Breast epithelium (tissue), 4 donors: Measurements from ENCODE around the gene TMTC2. TPM values are rescaled to one million over a fixed set of nuclear protein-coding genes. Genes with fewer than 3 reads are reported as not detected.

Experiments
- DNase-seq, 2 donors: peaks; one replicate each; pipeline ENCODE4 v3.0.0-alpha.2; 2019; ENCODE audit warnings: low spot score in 2 of 2
- H3K27ac ChIP-seq, 2 donors: fragments of 200-600 bp; sonication (generic) in 1 of 2; one replicate each; pipeline ENCODE4 v1.5.1; 2016 to 2019; ENCODE audit warnings: mild to moderate bottlenecking in 1 of 2
- H3K27me3 ChIP-seq, 2 donors: fragments of 200-600 bp; sonication (generic) in 1 of 2; one replicate each; pipeline versions ENCODE4 v1.5.1 to v1.6.0; 2017 to 2019; ENCODE audit warnings: control low read depth in 1 of 2, mild to moderate bottlenecking in 1 of 2
- H3K36me3 ChIP-seq: fragments of 200-600 bp; one replicate; pipeline ENCODE4 v1.5.1; 2019
- H3K4me1 ChIP-seq, 2 donors: fragments of 200-600 bp; sonication (generic); one replicate each; pipeline ENCODE4 v1.5.1; 2016 to 2019; ENCODE audit warnings: control low read depth in 1 of 2
- H3K4me3 ChIP-seq, 3 donors: fragments of 200-600 bp; sonication (generic); 1 replicate in 2 of 3; 2 replicates in 1 of 3; pipeline ENCODE4 v1.5.1; 2016 to 2019; ENCODE audit warnings: mild to moderate bottlenecking in 3 of 3, moderate library complexity in 2 of 3
- H3K9me3 ChIP-seq, 2 donors: fragments of 200-600 bp; sonication (generic) in 1 of 2; one replicate each; pipeline ENCODE4 v1.5.1; 2016 to 2019; ENCODE audit warnings: control low read depth in 1 of 2
- CTCF ChIP-seq, 3 donors: fragments of 450-650 bp; IDR thresholded peaks; one replicate each; pipeline ENCODE4 v1.5.1; 2016 to 2017; ENCODE audit warnings: antibody characterized with exemption in 3 of 3, mild to moderate bottlenecking in 3 of 3, moderate library complexity in 3 of 3
- POLR2A ChIP-seq: fragments of 450-650 bp; IDR thresholded peaks from one replicate; pipeline ENCODE4 v1.6.1; 2016; ENCODE audit warnings: antibody characterized with exemption, mild to moderate bottlenecking, moderate library complexity
- POLR2AphosphoS5 ChIP-seq, 3 donors: sonication (generic); formaldehyde crosslinking; IDR thresholded peaks; one replicate each; pipeline ENCODE4 v1.6.1; 2017; ENCODE audit warnings: antibody characterized with exemption in 3 of 3
- intact Hi-C: fragments of 100-400 bp; cut with DNase I; formaldehyde crosslinking; loops from one replicate; pipeline ENCODE4 v1.15.1; 2023; ENCODE audit warnings: low total_unique reads
- total RNA-seq, 3 donors: library from RNA; depleted of rRNA; stranded (reverse); fragments of >200 nt; gene quantifications; one replicate each; pipeline ENCODE4 v1.1.0, GENCODE V29; 2016

TMTC2 gene
- total RNA-seq, 3 donors from 2014 or later: 7.0 to 28.8 (median 19.3) TPM

GRCh38 chr12:82818271-82819035 is 131.7 kb downstream of the TMTC2 start:
- no peaks in the 10 kb centered on the region for H3K4me1 ChIP-seq
- no peak for DNase-seq
- no peak overlapping the region for H3K4me3 ChIP-seq
- TF ChIP-seq CTCF (IDR thresholded peaks at IDR 0.05) (no peak), POLR2A (no peak), POLR2AphosphoS5 (IDR thresholded peaks at IDR 0.05) (no peak)
- no peaks in the 10 kb centered on the region for H3K36me3 ChIP-seq
- no peaks in the 10 kb centered on the region for H3K9me3 ChIP-seq
- intact Hi-C loops: no loop called here
- H3K27ac ChIP-seq: no peak overlapping the region
- no peaks in the 10 kb centered on the region for H3K27me3 ChIP-seq

- Histone ChIP-seq H3K27ac (no peak overlapping the region), H3K27me3 (no peaks in the 10 kb centered on the region), H3K4me3 (no peak overlapping the region), H3K36me3 (no peaks in the 10 kb centered on the region), H3K9me3 (no peaks in the 10 kb centered on the region), H3K4me1 (no peaks in the 10 kb centered on the region)
- no peak for TF ChIP-seq POLR2AphosphoS5 (IDR thresholded peaks at IDR 0.05)
- no peak for TF ChIP-seq CTCF (IDR thresholded peaks at IDR 0.05)
- no peak for TF ChIP-seq POLR2A
- intact Hi-C loops: no loop called here
- DNase-seq: no peak
Measured at GRCh38 chr12:82826505-82826904, 139.8 kb downstream of the TMTC2 start.

- intact Hi-C loops: no loop called here
- no peaks in the 10 kb centered on the region for H3K27me3 ChIP-seq
- H3K36me3 ChIP-seq: no peaks in the 10 kb centered on the region
- TF ChIP-seq POLR2A (no peak), POLR2AphosphoS5 (IDR thresholded peaks at IDR 0.05) (no peak)
- no peaks in the 10 kb centered on the region for H3K9me3 ChIP-seq
- no peak for DNase-seq
- H3K4me3 ChIP-seq: no peak overlapping the region
- H3K4me1 ChIP-seq: no peaks in the 10 kb centered on the region
- H3K27ac ChIP-seq: no peak overlapping the region
Measured at GRCh38 chr12:82832096-82832495, 145.4 kb downstream of the TMTC2 start.

GRCh38 chr12:82832981-82833380 is 146.3 kb downstream of the TMTC2 start:
- Histone ChIP-seq H3K27ac (no peak overlapping the region), H3K9me3 (no peaks in the 10 kb centered on the region), H3K4me3 (no peak overlapping the region), H3K36me3 (no peaks in the 10 kb centered on the region), H3K27me3 (no peaks in the 10 kb centered on the region), H3K4me1 (no peaks in the 10 kb centered on the region)
- no peak for DNase-seq
- intact Hi-C loops: no loop called here
- TF ChIP-seq POLR2A: no peak
- no peak for TF ChIP-seq POLR2AphosphoS5 (IDR thresholded peaks at IDR 0.05)
- no peak for TF ChIP-seq CTCF (IDR thresholded peaks at IDR 0.05)

- no peaks in the 10 kb centered on the region for H3K36me3 ChIP-seq
- H3K4me1 ChIP-seq: no peaks in the 10 kb centered on the region
- no peak overlapping the region for H3K27ac ChIP-seq
- no peak for DNase-seq
- H3K4me3 ChIP-seq: no peak overlapping the region
- H3K9me3 ChIP-seq: no peaks in the 10 kb centered on the region
- TF ChIP-seq CTCF (IDR thresholded peaks at IDR 0.05) (no peak), POLR2AphosphoS5 (IDR thresholded peaks at IDR 0.05) (no peak), POLR2A (no peak)
- intact Hi-C loops: no loop called here
- no peaks in the 10 kb centered on the region for H3K27me3 ChIP-seq
Measured at GRCh38 chr12:82833481-82833880, 146.8 kb downstream of the TMTC2 start.
